Erythroblast (primary cell): ENCODE results near the gene MICA.
"Not testable (repeated sequence)": the region's sequence is repeated elsewhere in the genome, so short reads cannot be mapped to it uniquely, and the experiment has no call there.

Experiments used
- DNase-seq, 2 experiments: peaks; one replicate each; lab custom pipeline; 2025; lab: John Stamatoyannopoulos, UW
- GATA1 ChIP-seq: IDR thresholded peaks from 2 replicates; pipeline ENCODE4 v1.6.1; 2011; ENCODE audit warnings: low read depth, mild to moderate bottlenecking, control low read depth, low read length, moderate library complexity
- POLR2A ChIP-seq: IDR thresholded peaks from 2 replicates; pipeline ENCODE4 v1.6.1; 2011; ENCODE audit warnings: mild to moderate bottlenecking, low read length

The MICA gene

GRCh38 chr6:31393932-31394331 is 9.5 kb upstream of the MICA start:
- no peak for DNase-seq
- no peak for TF ChIP-seq GATA1
- TF ChIP-seq POLR2A = no peak

GRCh38 chr6:31394381-31394780 is 9.0 kb upstream of the MICA start:
- DNase-seq = no peak

GRCh38 chr6:31395832-31396231 is 7.6 kb upstream of the MICA start:
- TF ChIP-seq POLR2A (no peak), GATA1 (no peak)
- no peak for DNase-seq

More at GRCh38 chr6:31394381-31394780, 9.0 kb upstream of the MICA start:
- no peak for TF ChIP-seq GATA1
- no peak for TF ChIP-seq POLR2A

GRCh38 chr6:31396422-31397152 is 6.8 kb upstream of the MICA start:
- DNase-seq = peak; percentile 72 to 88
- TF ChIP-seq GATA1 = no peak
- TF ChIP-seq POLR2A = no peak

- DNase-seq = not testable (repeated sequence)
These were observed 6.3 kb upstream of the MICA start for GRCh38 chr6:31397153-31397499.

- TF ChIP-seq POLR2A (no peak), GATA1 (no peak)
- no peak for DNase-seq
These were observed 5.4 kb upstream of the MICA start for GRCh38 chr6:31397901-31398525.

- no peak for TF ChIP-seq GATA1
- TF ChIP-seq POLR2A = peak; percentile 53
- DNase-seq = peak; percentile 82 to 88
These were observed 3.6 kb upstream of the MICA start for GRCh38 chr6:31399589-31400466.

GRCh38 chr6:31400467-31401289 is 2.7 kb upstream of the MICA start:
- peak; percentile 80 to 86 for DNase-seq
- peak; percentile 56 for TF ChIP-seq POLR2A
- TF ChIP-seq GATA1 = no peak

GRCh38 chr6:31401403-31401802 is 2.0 kb upstream of the MICA start:
- TF ChIP-seq POLR2A (no peak), GATA1 (no peak)
- DNase-seq = peak; percentile 49

- TF ChIP-seq GATA1 = no peak
- TF ChIP-seq POLR2A = no peak
- DNase-seq = no peak
These were observed 792 bp upstream of the MICA start for GRCh38 chr6:31402324-31403282.

- not testable (repeated sequence) for DNase-seq
These were observed 618 bp downstream of the MICA start for GRCh38 chr6:31404061-31404364.

- TF ChIP-seq GATA1 (no peak), POLR2A (no peak)
- no peak for DNase-seq
These were observed 2.6 kb downstream of the MICA start for GRCh38 chr6:31405996-31406395.
